ENCODE results near the gene FGR.

DNA sequence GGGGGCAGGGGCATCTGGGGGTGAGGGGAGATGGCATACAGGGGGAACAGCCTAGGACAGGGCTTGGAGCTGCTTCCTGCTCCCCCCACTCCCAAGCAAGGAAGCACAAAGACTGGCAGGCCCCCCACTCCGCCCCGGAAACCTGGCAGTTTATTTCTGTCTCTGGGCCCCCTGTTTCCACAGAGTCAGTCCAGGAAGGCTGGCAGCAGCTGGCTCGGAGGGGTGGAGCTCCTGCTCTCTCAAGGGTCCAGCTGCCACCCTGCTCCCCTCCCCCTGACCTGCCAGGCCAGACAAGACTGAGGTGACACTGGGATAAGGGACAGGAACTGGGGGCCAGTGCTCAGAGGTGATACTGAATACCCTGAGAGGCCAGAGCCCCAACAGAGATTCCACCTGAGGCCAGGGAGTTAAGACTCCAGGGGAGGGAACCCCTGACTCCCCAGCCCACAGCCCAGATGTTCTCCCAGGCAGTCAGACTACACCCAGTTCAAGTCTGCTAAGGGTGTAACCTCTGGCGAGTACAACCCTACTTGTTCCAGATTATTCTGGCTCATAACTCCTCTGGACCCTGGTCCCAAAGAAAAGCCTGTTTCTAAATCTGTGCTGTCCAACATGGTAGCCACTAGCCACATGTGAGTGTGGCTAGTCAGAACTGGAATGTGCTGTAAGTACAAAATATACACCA lies 57.3 kb downstream of the FGR start:
- TF ChIP-seq, protein P1, sequence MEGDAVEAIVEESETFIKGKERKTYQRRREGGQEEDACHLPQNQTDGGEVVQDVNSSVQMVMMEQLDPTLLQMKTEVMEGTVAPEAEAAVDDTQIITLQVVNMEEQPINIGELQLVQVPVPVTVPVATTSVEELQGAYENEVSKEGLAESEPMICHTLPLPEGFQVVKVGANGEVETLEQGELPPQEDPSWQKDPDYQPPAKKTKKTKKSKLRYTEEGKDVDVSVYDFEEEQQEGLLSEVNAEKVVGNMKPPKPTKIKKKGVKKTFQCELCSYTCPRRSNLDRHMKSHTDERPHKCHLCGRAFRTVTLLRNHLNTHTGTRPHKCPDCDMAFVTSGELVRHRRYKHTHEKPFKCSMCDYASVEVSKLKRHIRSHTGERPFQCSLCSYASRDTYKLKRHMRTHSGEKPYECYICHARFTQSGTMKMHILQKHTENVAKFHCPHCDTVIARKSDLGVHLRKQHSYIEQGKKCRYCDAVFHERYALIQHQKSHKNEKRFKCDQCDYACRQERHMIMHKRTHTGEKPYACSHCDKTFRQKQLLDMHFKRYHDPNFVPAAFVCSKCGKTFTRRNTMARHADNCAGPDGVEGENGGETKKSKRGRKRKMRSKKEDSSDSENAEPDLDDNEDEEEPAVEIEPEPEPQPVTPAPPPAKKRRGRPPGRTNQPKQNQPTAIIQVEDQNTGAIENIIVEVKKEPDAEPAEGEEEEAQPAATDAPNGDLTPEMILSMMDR (IDR thresholded peaks at IDR 0.05; ENCODE audit: insufficient read depth, low read length, poor library complexity, severe bottlenecking) = no peak
- no peak for TF ChIP-seq EZH2phosphoT487 (conservative IDR thresholded peaks at IDR 0.05; ENCODE audit: low read length)

Measured in SU-DHL-6 (cell line).